Stimulated activated CD4-positive, alpha-beta T cell treated with anti-CD3 and anti-CD28 coated beads, Interleukin-1b, Interleukin-23, amount 100 ng/mL, for 1 hour (primary cell): ENCODE results near the gene CYB5RL.
"Not testable (repeated sequence)": the region's sequence is repeated elsewhere in the genome, so short reads cannot be mapped to it uniquely, and the experiment has no call there.

Source experiments
- DNase-seq, 2 donors: peaks; one replicate each; pipeline ENCODE4 v3.0.0-alpha.2; 2020; ENCODE audit warnings: low read depth in 2 of 2

Gene CYB5RL

GRCh38 chr1:54186056-54186455 lies 13.8 kb downstream of the CYB5RL start:
- no peak for DNase-seq

- no peak for DNase-seq
Measured at GRCh38 chr1:54180701-54181360, 19.0 kb downstream of the CYB5RL start.

- no peak for DNase-seq
Measured at GRCh38 chr1:54178296-54179070, 21.3 kb downstream of the CYB5RL start.

GRCh38 chr1:54177726-54178125 lies 22.1 kb downstream of the CYB5RL start:
- DNase-seq: no peak

- no peak for DNase-seq
Measured at GRCh38 chr1:54176621-54177327, 23.1 kb downstream of the CYB5RL start.

- no peak for DNase-seq
Measured at GRCh38 chr1:54174106-54174505, 25.7 kb downstream of the CYB5RL start.

- DNase-seq: no peak
Measured at GRCh38 chr1:54173681-54174080, 26.1 kb downstream of the CYB5RL start.

- DNase-seq: no peak
Measured at GRCh38 chr1:54172614-54173599, 26.9 kb downstream of the CYB5RL start.

GRCh38 chr1:54171606-54172005 lies 28.2 kb downstream of the CYB5RL start:
- no peak for DNase-seq

- DNase-seq: no peak
Measured at GRCh38 chr1:54171016-54171415, 28.8 kb downstream of the CYB5RL start.

GRCh38 chr1:54169068-54169467 lies 30.8 kb downstream of the CYB5RL start:
- no peak for DNase-seq

GRCh38 chr1:54168206-54168965 lies 31.4 kb downstream of the CYB5RL start:
- DNase-seq: no peak

- no peak for DNase-seq
Measured at GRCh38 chr1:54167422-54168139, 32.2 kb downstream of the CYB5RL start.

GRCh38 chr1:54166357-54166756 lies 33.5 kb downstream of the CYB5RL start:
- not testable (repeated sequence) for DNase-seq

- DNase-seq: no peak
Measured at GRCh38 chr1:54165146-54165545, 34.7 kb downstream of the CYB5RL start.

- DNase-seq: no peak
Measured at GRCh38 chr1:54163573-54163972, 36.3 kb downstream of the CYB5RL start.

GRCh38 chr1:54163051-54163450 lies 36.8 kb downstream of the CYB5RL start:
- DNase-seq: no peak

GRCh38 chr1:54161495-54162168 lies 38.2 kb downstream of the CYB5RL start:
- DNase-seq: no peak

GRCh38 chr1:54160351-54160750 lies 39.5 kb downstream of the CYB5RL start:
- DNase-seq: no peak
